HEK293 (cell line): ENCODE measurements around the gene C16orf74.

Experiments used
- CTCF ChIA-PET: fragments of 350-600 bp; formaldehyde crosslinking; extraction: SDS; loops from one replicate; lab custom pipeline; 2021; ENCODE audit warnings: antibody characterized with exemption; lab: Yijun Ruan, JAX
- POLR2A ChIA-PET: fragments of 300-600 bp; formaldehyde crosslinking; extraction: SDS; loops from one replicate; lab custom pipeline; 2020; ENCODE audit warnings: antibody characterized with exemption, inconsistent platforms; lab: Yijun Ruan, JAX
- H3K27ac ChIP-seq: fragments of 200-500 bp; sonication (Bioruptor generic); 2 replicates; pipeline ENCODE4 v1.5.1; 2014; ENCODE audit warnings: low read depth, low read length, control low read depth, inconsistent platforms; ENCODE audit errors: extremely low read depth
- H3K36me3 ChIP-seq, 2 experiments: fragments of 200-500 bp in 1 of 2; sonication (Bioruptor generic) in 1 of 2; 1 replicate in 1 of 2; 2 replicates in 1 of 2; pipeline ENCODE4 v1.5.1; 2014 to 2017; ENCODE audit warnings: inconsistent platforms in 2 of 2, low read length in 2 of 2; ENCODE audit not compliant: control insufficient read depth in 2 of 2, insufficient read depth in 1 of 2
- H3K4me1 ChIP-seq: fragments of 200-500 bp; sonication (Bioruptor generic); 2 replicates; pipeline ENCODE4 v1.5.1; 2014; ENCODE audit warnings: mild to moderate bottlenecking, low read length, inconsistent platforms; ENCODE audit not compliant: control insufficient read depth, insufficient read depth
- H3K4me3 ChIP-seq: 2 replicates; pipeline ENCODE4 v1.5.1; 2011; ENCODE audit warnings: low read depth, mild to moderate bottlenecking, control low read depth, low read length, moderate library complexity
- H3K9me3 ChIP-seq: fragments of 200-500 bp; sonication (Bioruptor generic); 2 replicates; pipeline ENCODE4 v1.5.1; 2014; ENCODE audit warnings: low read depth, low read length, inconsistent platforms; ENCODE audit not compliant: control insufficient read depth, insufficient read depth
- INSM2 ChIP-seq: fragments of 450-650 bp; formaldehyde crosslinking; IDR thresholded peaks from 2 replicates; pipeline ENCODE4 v1.5.1; 2016; ENCODE audit warnings: missing biosample characterization, missing genetic modification characterization
- OSR2 ChIP-seq: fragments of 450-650 bp; formaldehyde crosslinking; IDR thresholded peaks from 2 replicates; pipeline ENCODE4 v1.5.1; 2016; ENCODE audit warnings: missing biosample characterization, missing genetic modification characterization
- SP7 ChIP-seq: fragments of 450-650 bp; formaldehyde crosslinking; IDR thresholded peaks from 2 replicates; pipeline ENCODE4 v1.5.1; 2016; ENCODE audit warnings: missing biosample characterization, missing genetic modification characterization
- WT1 ChIP-seq: fragments of 450-650 bp; formaldehyde crosslinking; IDR thresholded peaks from 2 replicates; pipeline ENCODE4 v1.5.1; 2016; ENCODE audit warnings: missing biosample characterization, missing genetic modification characterization
- ZBTB20 ChIP-seq: fragments of 450-650 bp; formaldehyde crosslinking; IDR thresholded peaks from 2 replicates; pipeline ENCODE4 v1.5.1; 2016; ENCODE audit warnings: missing biosample characterization, missing genetic modification characterization
- ZNF112 ChIP-seq: fragments of 450-650 bp; formaldehyde crosslinking; IDR thresholded peaks from 2 replicates; pipeline ENCODE4 v1.5.0; 2017; ENCODE audit warnings: missing biosample characterization, missing genetic modification characterization
- ZNF140 ChIP-seq: fragments of 450-650 bp; formaldehyde crosslinking; IDR thresholded peaks from 2 replicates; pipeline ENCODE4 v1.5.1; 2016; ENCODE audit warnings: missing biosample characterization, missing genetic modification characterization
- ZNF157 ChIP-seq: fragments of 450-650 bp; formaldehyde crosslinking; IDR thresholded peaks from 2 replicates; pipeline ENCODE4 v1.5.1; 2016; ENCODE audit warnings: missing biosample characterization, missing genetic modification characterization
- ZNF202 ChIP-seq: fragments of 450-650 bp; formaldehyde crosslinking; IDR thresholded peaks from 2 replicates; pipeline ENCODE4 v1.5.1; 2016; ENCODE audit warnings: missing biosample characterization, missing genetic modification characterization, borderline replicate concordance
- ZNF239 ChIP-seq: fragments of 450-650 bp; formaldehyde crosslinking; IDR thresholded peaks from 2 replicates; pipeline ENCODE4 v1.5.1; 2016; ENCODE audit warnings: missing biosample characterization, missing genetic modification characterization
- ZNF341 ChIP-seq: fragments of 450-650 bp; formaldehyde crosslinking; IDR thresholded peaks from 2 replicates; pipeline ENCODE4; 2016; ENCODE audit warnings: low read depth, missing biosample characterization, missing genetic modification characterization
- ZNF362 ChIP-seq: fragments of 450-650 bp; formaldehyde crosslinking; IDR thresholded peaks from 2 replicates; pipeline ENCODE4 v1.5.1; 2016; ENCODE audit warnings: missing biosample characterization, missing genetic modification characterization
- ZNF548 ChIP-seq: fragments of 450-650 bp; formaldehyde crosslinking; IDR thresholded peaks from 2 replicates; pipeline ENCODE4 v1.5.1; 2016; ENCODE audit warnings: missing biosample characterization, missing genetic modification characterization
- ZNF549 ChIP-seq: fragments of 450-650 bp; IDR thresholded peaks from 2 replicates; pipeline ENCODE4 v1.5.1; 2018; ENCODE audit warnings: missing biosample characterization, missing genetic modification characterization, mild to moderate bottlenecking, inconsistent platforms, moderate library complexity
- ZNF560 ChIP-seq: fragments of 450-650 bp; formaldehyde crosslinking; IDR thresholded peaks from 2 replicates; pipeline ENCODE4 v1.5.1; 2017; ENCODE audit warnings: missing biosample characterization, missing genetic modification characterization, borderline replicate concordance
- ZNF585B ChIP-seq: fragments of 450-650 bp; formaldehyde crosslinking; IDR thresholded peaks from 2 replicates; pipeline ENCODE4 v1.5.1; 2016; ENCODE audit warnings: missing biosample characterization, missing genetic modification characterization
- ZNF600 ChIP-seq: fragments of 450-650 bp; formaldehyde crosslinking; IDR thresholded peaks from 2 replicates; pipeline ENCODE4 v1.5.1; 2016; ENCODE audit warnings: missing biosample characterization, missing genetic modification characterization
- ZNF624 ChIP-seq: fragments of 450-650 bp; formaldehyde crosslinking; IDR thresholded peaks from 2 replicates; pipeline ENCODE4 v1.5.1; 2017; ENCODE audit warnings: missing biosample characterization, missing genetic modification characterization
- ZNF629 ChIP-seq: fragments of 450-650 bp; formaldehyde crosslinking; IDR thresholded peaks from 2 replicates; pipeline ENCODE4 v1.5.1; 2017; ENCODE audit warnings: missing biosample characterization, missing genetic modification characterization
- ZNF747 ChIP-seq: fragments of 450-650 bp; formaldehyde crosslinking; IDR thresholded peaks from 2 replicates; pipeline ENCODE4 v1.5.1; 2016; ENCODE audit warnings: missing biosample characterization, missing genetic modification characterization
- ZNF776 ChIP-seq: fragments of 450-650 bp; formaldehyde crosslinking; IDR thresholded peaks from 2 replicates; pipeline ENCODE4 v1.5.0; 2017; ENCODE audit warnings: missing biosample characterization, missing genetic modification characterization, borderline replicate concordance
- ZNF843 ChIP-seq: fragments of 450-650 bp; formaldehyde crosslinking; IDR thresholded peaks from 2 replicates; pipeline ENCODE4 v1.5.1; 2016; ENCODE audit warnings: missing biosample characterization, missing genetic modification characterization
- TF ChIP-seq, protein P1 (sequence below): fragments of 450-650 bp; formaldehyde crosslinking; IDR thresholded peaks from 2 replicates; pipeline ENCODE4 v1.5.1; 2016; ENCODE audit warnings: missing biosample characterization, missing genetic modification characterization, low read depth
- TF ChIP-seq, protein P2 (sequence below): fragments of 450-650 bp; formaldehyde crosslinking; IDR thresholded peaks from 2 replicates; pipeline ENCODE4 v1.5.1; 2016; ENCODE audit warnings: missing biosample characterization, missing genetic modification characterization, borderline replicate concordance

Gene C16orf74

DNA sequence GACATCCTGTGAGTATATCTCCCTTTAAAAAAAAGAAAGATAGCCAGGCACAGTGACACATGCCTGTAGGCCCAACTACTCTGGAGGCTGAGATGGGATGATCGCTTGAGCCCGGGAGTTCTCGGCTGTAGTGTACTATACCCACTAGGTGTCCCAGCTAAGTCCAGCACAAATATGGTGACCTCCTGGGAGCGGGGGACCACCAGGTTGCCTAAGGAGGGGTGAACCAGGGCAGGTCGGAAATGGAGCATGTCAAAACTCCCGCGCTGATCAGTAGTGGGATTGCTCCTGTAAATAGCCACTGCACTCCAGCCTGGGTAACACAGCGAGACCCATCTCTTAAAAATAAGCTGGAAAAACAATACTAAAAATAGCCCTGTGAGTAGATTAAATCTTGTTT is 91.6 kb downstream of the C16orf74 start (continued):
- TF ChIP-seq ZNF112 (tag by site-specific recombination): no peak

- no peaks in the 10 kb centered on the region for H3K9me3 ChIP-seq
- no peak for TF ChIP-seq ZNF341
- no peak for TF ChIP-seq ZNF549 (tag by site-specific recombination)
- TF ChIP-seq, protein P1, sequence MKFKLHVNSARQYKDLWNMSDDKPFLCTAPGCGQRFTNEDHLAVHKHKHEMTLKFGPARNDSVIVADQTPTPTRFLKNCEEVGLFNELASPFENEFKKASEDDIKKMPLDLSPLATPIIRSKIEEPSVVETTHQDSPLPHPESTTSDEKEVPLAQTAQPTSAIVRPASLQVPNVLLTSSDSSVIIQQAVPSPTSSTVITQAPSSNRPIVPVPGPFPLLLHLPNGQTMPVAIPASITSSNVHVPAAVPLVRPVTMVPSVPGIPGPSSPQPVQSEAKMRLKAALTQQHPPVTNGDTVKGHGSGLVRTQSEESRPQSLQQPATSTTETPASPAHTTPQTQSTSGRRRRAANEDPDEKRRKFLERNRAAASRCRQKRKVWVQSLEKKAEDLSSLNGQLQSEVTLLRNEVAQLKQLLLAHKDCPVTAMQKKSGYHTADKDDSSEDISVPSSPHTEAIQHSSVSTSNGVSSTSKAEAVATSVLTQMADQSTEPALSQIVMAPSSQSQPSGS (tag by site-specific recombination): no peak
- TF ChIP-seq ZNF548 (tag by site-specific recombination): no peak
- TF ChIP-seq, protein P2, sequence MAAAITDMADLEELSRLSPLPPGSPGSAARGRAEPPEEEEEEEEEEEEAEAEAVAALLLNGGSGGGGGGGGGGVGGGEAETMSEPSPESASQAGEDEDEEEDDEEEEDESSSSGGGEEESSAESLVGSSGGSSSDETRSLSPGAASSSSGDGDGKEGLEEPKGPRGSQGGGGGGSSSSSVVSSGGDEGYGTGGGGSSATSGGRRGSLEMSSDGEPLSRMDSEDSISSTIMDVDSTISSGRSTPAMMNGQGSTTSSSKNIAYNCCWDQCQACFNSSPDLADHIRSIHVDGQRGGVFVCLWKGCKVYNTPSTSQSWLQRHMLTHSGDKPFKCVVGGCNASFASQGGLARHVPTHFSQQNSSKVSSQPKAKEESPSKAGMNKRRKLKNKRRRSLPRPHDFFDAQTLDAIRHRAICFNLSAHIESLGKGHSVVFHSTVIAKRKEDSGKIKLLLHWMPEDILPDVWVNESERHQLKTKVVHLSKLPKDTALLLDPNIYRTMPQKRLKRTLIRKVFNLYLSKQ (tag by site-specific recombination): no peak
- TF ChIP-seq ZBTB20: no peak
- no peak for TF ChIP-seq SP7 (tag by site-specific recombination)
- no peak for TF ChIP-seq ZNF560 (tag by site-specific recombination)
- no peak for TF ChIP-seq ZNF629 (tag by site-specific recombination)
- TF ChIP-seq INSM2 (tag by site-specific recombination): no peak
- no peak for TF ChIP-seq ZNF600 (tag by site-specific recombination)
- TF ChIP-seq ZNF362: no peak
- ChIA-PET CTCF (interaction anchor here (0.5 to 3.5 kb wide), 21 partner anchors 9 to 522 kb away, joined by 3 to 34 read pairs (median 6); no protein-coding TSS in a partner anchor), POLR2A (interaction anchor here (0.9 kb wide), 1 partner anchor 19 kb away, joined by 3 read pairs; no protein-coding TSS in a partner anchor)
- H3K4me1 ChIP-seq: no peaks in the 10 kb centered on the region
- no peak overlapping the region for H3K4me3 ChIP-seq
- H3K36me3 ChIP-seq: peaks cover 0 to 98% of the 10 kb centered on the region in 2 experiments; a peak in 2 of 3 replicates
- no peak overlapping the region for H3K27ac ChIP-seq
These were observed 92.2 kb downstream of the C16orf74 start for GRCh38 chr16:85658504-85659326.

DNA sequence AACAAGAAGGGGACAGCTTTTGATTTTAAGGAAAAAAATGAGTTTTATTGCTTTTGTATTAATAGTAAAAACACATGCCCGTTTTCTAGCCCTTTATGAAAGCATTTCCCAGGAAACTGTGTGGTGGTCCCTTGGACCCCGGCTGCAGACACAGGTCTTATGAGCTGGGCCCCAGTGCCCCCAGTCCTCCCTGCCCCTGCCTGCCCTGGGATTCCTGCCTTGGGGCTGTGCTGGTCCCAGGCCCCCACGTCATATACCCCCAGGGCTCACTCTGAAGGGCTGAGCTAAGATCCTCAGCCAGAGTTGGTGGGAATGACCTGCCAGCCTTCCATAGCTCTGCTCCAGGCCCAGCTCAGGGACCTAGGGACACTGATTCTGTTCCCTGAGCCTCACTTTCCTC is 92.9 kb downstream of the C16orf74 start:
- Histone ChIP-seq H3K9me3 (no peaks in the 10 kb centered on the region), H3K4me1 (no peaks in the 10 kb centered on the region), H3K4me3 (no peak overlapping the region), H3K27ac (no peak overlapping the region), H3K36me3 (peaks cover 0 to 96% of the 10 kb centered on the region in 2 experiments; a peak in 2 of 3 replicates)
- POLR2A ChIA-PET: interaction anchor here (0.9 to 1.1 kb wide), 2 partner anchors 19 to 42 kb away, joined by 3 read pairs; no protein-coding TSS in a partner anchor
- CTCF ChIA-PET: interaction anchor here (0.7 to 3.5 kb wide), 6 partner anchors 8 to 79 kb away, joined by 3 to 34 read pairs (median 8); no protein-coding TSS in a partner anchor
- TF ChIP-seq ZNF776 (no peak), ZNF624 (no peak), ZNF239 (tag by site-specific recombination) (no peak), ZNF140 (tag by site-specific recombination) (no peak), ZNF157 (tag by site-specific recombination) (no peak), OSR2 (tag by site-specific recombination) (no peak), ZNF747 (tag by site-specific recombination) (no peak), ZNF843 (no peak), ZNF585B (tag by site-specific recombination) (no peak), WT1 (tag by site-specific recombination) (no peak), ZNF202 (tag by site-specific recombination) (no peak)
